Right lobe of liver (tissue), 6 donors: ENCODE data around the gene EPHA6. TPM values are rescaled to one million over a fixed set of nuclear protein-coding genes. Genes with fewer than 3 reads are reported as not detected.

ENCODE experiments used
- ATAC-seq, 4 donors: fragments of 200-7000 bp; cut with Tn5 transposase; one replicate each; pipeline ENCODE4 v1.9.1; 2020; ENCODE audit warnings: mild to moderate bottlenecking in 4 of 4, moderate library complexity in 4 of 4
- DNase-seq, 3 donors: peaks; one replicate each; pipeline ENCODE4 v3.0.0-alpha.2; 2020
- H3K27ac ChIP-seq, 3 donors: fragments of 200-600 bp; one replicate each; pipeline ENCODE4 v1.8.0; 2022
- H3K27me3 ChIP-seq, 2 donors: fragments of 200-600 bp; one replicate each; pipeline ENCODE4 v1.8.0; 2022
- H3K36me3 ChIP-seq, 4 donors: fragments of 200-600 bp; sonication (generic) in 1 of 4; one replicate each; pipeline versions ENCODE4 v1.5.1 to v1.8.0; 2017 to 2022; ENCODE audit warnings: control low read depth in 1 of 4
- H3K4me1 ChIP-seq, 4 donors: fragments of 200-600 bp; sonication (generic) in 1 of 4; one replicate each; pipeline versions ENCODE4 v1.5.1 to v1.8.0; 2017 to 2022; ENCODE audit warnings: control low read depth in 1 of 4
- H3K4me3 ChIP-seq, 3 donors: fragments of 200-600 bp; one replicate each; pipeline ENCODE4 v1.8.0; 2022
- H3K9me3 ChIP-seq, 4 donors: fragments of 200-600 bp; sonication (generic) in 1 of 4; one replicate each; pipeline versions ENCODE4 v1.5.1 to v1.8.0; 2017 to 2022; ENCODE audit warnings: control low read depth in 1 of 4
- CTCF ChIP-seq, 4 donors: fragments of 200-600 bp in 3 of 4; fragments of 450-650 bp in 1 of 4; IDR thresholded peaks; one replicate each; pipeline versions ENCODE4 v1.5.1 to v1.8.0; 2016 to 2022; ENCODE audit warnings: antibody characterized with exemption in 4 of 4, mild to moderate bottlenecking in 2 of 4
- POLR2A ChIP-seq: fragments of 450-650 bp; IDR thresholded peaks from one replicate; pipeline ENCODE4 v1.6.1; 2017; ENCODE audit warnings: antibody characterized with exemption, mild to moderate bottlenecking
- WGBS: methylation state at CpG from one replicate; pipeline ENCODE4 v1.1.6; 2018; ENCODE audit warnings: low coverage, low lambda C conversion rate; ENCODE audit not compliant: insufficient coverage; ENCODE audit errors: missing lambda C conversion rate; 5-methylcytosine and 5-hydroxymethylcytosine counted together
- intact Hi-C, 2 donors: fragments of 100-400 bp; cut with DNase I; formaldehyde crosslinking; loops; one replicate each; pipeline versions ENCODE4 v1.11.2 to v1.14.1; 2022
- total RNA-seq, 6 experiments: library from RNA; depleted of rRNA in 2 of 6; stranded (reverse); fragments of >200 nt in 2 of 6; fragmentation: NEBNext Ultra II Directional in 3 of 6; extraction: Animal tissue kit (Norgen Biotek cat#: 25700) in 3 of 6; gene quantifications; one replicate each; pipeline versions ENCODE4 v1.1.0 to v1.2.4, GENCODE V29; 2016 to 2023
- donor health status: DM: no; HTN: yes; CAD: no.
- donor health status: DM: no; HTN: no; CAD: no.
- donor health status: DM: no; HTN: no; CAD: no.
- donor health status: DM: no; HTN: yes; CAD: no.
- donor health status: DM: no; HTN: yes; CAD: no.

The EPHA6 gene
- total RNA-seq, 6 experiments from 2014 or later = not detected

GRCh38 chr3:97680210-97680609 lies 865.8 kb downstream of the EPHA6 start:
- TF ChIP-seq CTCF (IDR thresholded peaks at IDR 0.05) = no peak
- no peak for TF ChIP-seq POLR2A
- no peak overlapping the region for H3K27ac ChIP-seq
- intact Hi-C loops = no loop called here

GRCh38 chr3:97680696-97681095 lies 866.3 kb downstream of the EPHA6 start:
- no peaks in the 10 kb centered on the region for H3K27me3 ChIP-seq
- no peak for ATAC-seq
- TF ChIP-seq POLR2A (no peak), CTCF (IDR thresholded peaks at IDR 0.05) (no peak)
- H3K36me3 ChIP-seq = no peaks in the 10 kb centered on the region
- no peaks in the 10 kb centered on the region for H3K4me1 ChIP-seq
- DNase-seq = no peak
- H3K27ac ChIP-seq = no peak overlapping the region
- intact Hi-C loops = no loop called here
- no peak overlapping the region for H3K4me3 ChIP-seq
- no peaks in the 10 kb centered on the region for H3K9me3 ChIP-seq

More at GRCh38 chr3:97680210-97680609, 865.8 kb downstream of the EPHA6 start:
- Histone ChIP-seq H3K27me3 (no peaks in the 10 kb centered on the region), H3K9me3 (no peaks in the 10 kb centered on the region), H3K4me3 (no peak overlapping the region), H3K36me3 (no peaks in the 10 kb centered on the region), H3K4me1 (no peaks in the 10 kb centered on the region)
- ATAC-seq = no peak
- no peak for DNase-seq

DNA sequence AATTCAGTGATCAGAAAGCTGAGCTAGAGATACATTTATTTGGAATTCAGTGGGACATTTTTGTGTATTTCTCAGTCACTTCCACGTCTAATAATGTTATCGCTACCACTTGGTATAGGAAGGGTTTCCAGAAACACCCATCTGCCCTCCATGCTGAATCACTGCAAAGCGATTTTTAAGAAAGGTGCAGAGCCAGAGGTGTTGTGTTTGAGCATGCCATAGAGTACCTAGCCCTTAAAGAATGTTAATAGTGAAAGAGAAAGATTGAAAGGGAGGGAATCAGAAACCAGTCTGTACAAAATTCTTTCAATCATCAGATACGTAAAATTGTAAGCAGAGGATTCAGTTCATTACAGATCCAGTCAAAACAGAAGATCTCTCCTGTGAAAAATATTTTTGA lies 870.1 kb downstream of the EPHA6 start:
- 55% methylated on average over 4 of the region's 4 CpGs for WGBS
- H3K27me3 ChIP-seq = no peaks in the 10 kb centered on the region
- no peaks in the 10 kb centered on the region for H3K9me3 ChIP-seq
- no peaks in the 10 kb centered on the region for H3K36me3 ChIP-seq
- no peak overlapping the region for H3K4me3 ChIP-seq
- no peak for TF ChIP-seq CTCF (IDR thresholded peaks at IDR 0.05)
- no peak for TF ChIP-seq POLR2A
- intact Hi-C loops = no loop called here
- DNase-seq (no peak), ATAC-seq (no peak)
- no peak overlapping the region for H3K27ac ChIP-seq
- H3K4me1 ChIP-seq = no peaks in the 10 kb centered on the region

GRCh38 chr3:97686258-97686657 lies 871.9 kb downstream of the EPHA6 start:
- Histone ChIP-seq H3K27ac (no peak overlapping the region), H3K27me3 (no peaks in the 10 kb centered on the region), H3K4me3 (no peak overlapping the region), H3K36me3 (no peaks in the 10 kb centered on the region), H3K4me1 (no peaks in the 10 kb centered on the region), H3K9me3 (no peaks in the 10 kb centered on the region)
- no peak for ATAC-seq
- DNase-seq = no peak
- TF ChIP-seq CTCF (IDR thresholded peaks at IDR 0.05) (no peak), POLR2A (no peak)
- intact Hi-C loops = no loop called here

- no peak for ATAC-seq
- H3K4me1 ChIP-seq = no peaks in the 10 kb centered on the region
- no peak for TF ChIP-seq POLR2A
- no peak for TF ChIP-seq CTCF (IDR thresholded peaks at IDR 0.05)
- no peaks in the 10 kb centered on the region for H3K27me3 ChIP-seq
- WGBS = 86% methylated on average over 1 of the region's 2 CpGs
- H3K27ac ChIP-seq = no peak overlapping the region
- no peaks in the 10 kb centered on the region for H3K36me3 ChIP-seq
- H3K9me3 ChIP-seq = no peaks in the 10 kb centered on the region
- H3K4me3 ChIP-seq = no peak overlapping the region
- no peak for DNase-seq
- intact Hi-C loops = no loop called here
These were observed 873.3 kb downstream of the EPHA6 start for GRCh38 chr3:97687734-97688133.
